Left ventricle myocardium inferior (tissue), 1 donor: Measurements from ENCODE around the gene TEX19. TPM values are rescaled to one million over a fixed set of nuclear protein-coding genes. Genes with fewer than 3 reads are reported as not detected.
A peak's percentile ranks its signal among the peaks of the same experiment; 100 is the strongest.
"Not testable (repeated sequence)": the region's sequence is repeated elsewhere in the genome, so short reads cannot be mapped to it uniquely, and the experiment has no call there.

Source experiments
- DNase-seq: peaks from one replicate; pipeline ENCODE4 v3.0.0-alpha.2; 2020
- H3K27ac ChIP-seq: fragments of 200-600 bp; replicated peaks from 2 replicates; pipeline ENCODE4 v1.8.0; 2021
- H3K27me3 ChIP-seq: fragments of 200-600 bp; 2 replicates; pipeline ENCODE4 v1.8.0; 2021; ENCODE audit warnings: low read depth
- H3K36me3 ChIP-seq: fragments of 200-600 bp; 2 replicates; pipeline ENCODE4 v1.8.0; 2021
- H3K4me1 ChIP-seq: fragments of 200-600 bp; 2 replicates; pipeline ENCODE4 v1.8.0; 2021
- H3K4me3 ChIP-seq: fragments of 200-600 bp; 2 replicates; pipeline ENCODE4 v1.8.0; 2021; ENCODE audit warnings: mild to moderate bottlenecking, moderate library complexity
- H3K9me3 ChIP-seq: fragments of 200-600 bp; replicated peaks from 2 replicates; pipeline ENCODE4 v1.8.0; 2021
- intact Hi-C: fragments of 100-400 bp; cut with micrococcal nuclease; formaldehyde crosslinking; loops from one replicate; pipeline ENCODE4 v1.11.0; 2022
- total RNA-seq: library from RNA; stranded (reverse); fragmentation: NEBNext Ultra II Directional; extraction: Animal tissue kit (Norgen Biotek cat#: 25700); gene quantifications from one replicate; pipeline ENCODE4 v1.2.1, GENCODE V29; 2021
- TF ChIP-seq, protein P1 (sequence below): fragments of 200-600 bp; IDR thresholded peaks from 2 replicates; pipeline ENCODE4 v1.8.0; 2021; ENCODE audit warnings: antibody characterized with exemption, mild to moderate bottlenecking, borderline replicate concordance
- donor health status: DM: no; HTN: yes; CAD: no; lungs with severe emphysema.

Gene TEX19
- total RNA-seq, 1 donor from 2014 or later: not detected

DNA sequence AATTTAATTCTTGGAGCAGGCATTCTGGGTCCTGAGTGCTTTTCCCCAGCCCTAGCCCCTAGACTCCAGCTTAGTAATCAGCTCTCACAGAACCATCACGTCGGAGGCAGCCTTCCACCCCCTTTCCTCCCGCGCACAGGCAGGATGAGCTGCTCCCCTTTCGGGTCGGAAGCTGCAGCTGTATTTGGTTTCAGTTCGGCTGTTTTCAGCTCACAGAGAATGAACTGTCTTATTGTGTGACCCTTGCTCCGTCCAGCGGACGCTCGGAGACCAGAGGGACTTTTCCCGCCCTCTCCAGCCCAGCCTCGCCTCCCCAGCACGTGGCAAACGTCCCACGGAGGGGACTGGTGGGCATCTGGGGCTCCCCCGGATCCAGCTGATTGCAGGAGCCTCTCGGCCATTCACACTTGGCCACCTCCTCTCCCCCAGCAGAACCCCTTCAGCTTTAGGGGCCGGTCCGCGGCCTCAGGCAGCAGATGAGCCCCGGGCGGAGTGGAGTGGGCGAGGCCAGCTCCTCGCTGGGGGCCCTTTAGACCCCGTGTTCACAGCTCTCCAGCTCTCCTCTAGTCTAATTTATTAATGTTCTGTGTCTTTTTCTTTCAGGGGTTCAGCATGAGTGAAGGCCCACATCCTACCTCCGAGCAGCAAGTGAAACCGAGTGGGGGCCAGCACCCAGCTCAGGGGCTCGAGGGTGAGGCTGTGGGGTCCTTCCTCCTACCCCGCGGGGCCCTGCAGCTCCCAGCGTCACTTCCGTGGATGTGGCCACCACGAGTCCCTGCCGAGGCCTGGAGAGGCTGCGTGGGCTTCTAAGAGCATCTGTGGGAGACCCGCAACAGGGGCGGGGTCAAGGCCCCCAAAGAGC, 11.7 kb downstream of the TEX19 start:
- H3K36me3 ChIP-seq: no peaks in the 10 kb centered on the region
- no peak overlapping the region for H3K27ac ChIP-seq
- DNase-seq: no peak
- H3K4me3 ChIP-seq: peak overlapping the region; percentile 62
- intact Hi-C loops: no loop called here
- no peaks in the 10 kb centered on the region for H3K9me3 ChIP-seq
- H3K4me1 ChIP-seq: peaks cover 34% of the 10 kb centered on the region
- TF ChIP-seq, protein P1, sequence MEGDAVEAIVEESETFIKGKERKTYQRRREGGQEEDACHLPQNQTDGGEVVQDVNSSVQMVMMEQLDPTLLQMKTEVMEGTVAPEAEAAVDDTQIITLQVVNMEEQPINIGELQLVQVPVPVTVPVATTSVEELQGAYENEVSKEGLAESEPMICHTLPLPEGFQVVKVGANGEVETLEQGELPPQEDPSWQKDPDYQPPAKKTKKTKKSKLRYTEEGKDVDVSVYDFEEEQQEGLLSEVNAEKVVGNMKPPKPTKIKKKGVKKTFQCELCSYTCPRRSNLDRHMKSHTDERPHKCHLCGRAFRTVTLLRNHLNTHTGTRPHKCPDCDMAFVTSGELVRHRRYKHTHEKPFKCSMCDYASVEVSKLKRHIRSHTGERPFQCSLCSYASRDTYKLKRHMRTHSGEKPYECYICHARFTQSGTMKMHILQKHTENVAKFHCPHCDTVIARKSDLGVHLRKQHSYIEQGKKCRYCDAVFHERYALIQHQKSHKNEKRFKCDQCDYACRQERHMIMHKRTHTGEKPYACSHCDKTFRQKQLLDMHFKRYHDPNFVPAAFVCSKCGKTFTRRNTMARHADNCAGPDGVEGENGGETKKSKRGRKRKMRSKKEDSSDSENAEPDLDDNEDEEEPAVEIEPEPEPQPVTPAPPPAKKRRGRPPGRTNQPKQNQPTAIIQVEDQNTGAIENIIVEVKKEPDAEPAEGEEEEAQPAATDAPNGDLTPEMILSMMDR: no peak
- H3K27me3 ChIP-seq: peaks cover 86% of the 10 kb centered on the region

- TF ChIP-seq, protein P1: no peak
- Histone ChIP-seq H3K36me3 (no peaks in the 10 kb centered on the region), H3K27ac (no peak within 1 kb of the TSS), H3K9me3 (no peaks in the 10 kb centered on the region), H3K4me3 (peak within 1 kb of the TSS; percentile 62), H3K4me1 (peaks cover 34% of the 10 kb centered on the region), H3K27me3 (peaks cover 91% of the 10 kb centered on the region)
- DNase-seq: no peak
- intact Hi-C loops: no loop called here
Observed at GRCh38 chr17:82371333-82372248, 12.5 kb downstream of the TEX19 start, which contains the start of gene UTS2R. Gene UTS2R (plus strand): TSS chr17:82371765. CDS start chr17:82374325, 2,560 bp downstream.

- intact Hi-C loops: no loop called here
- no peak for DNase-seq
- Histone ChIP-seq H3K27me3 (peaks cover 93% of the 10 kb centered on the region), H3K9me3 (no peaks in the 10 kb centered on the region), H3K27ac (no peak overlapping the region), H3K4me1 (peaks cover 34% of the 10 kb centered on the region), H3K4me3 (peak overlapping the region; percentile 62), H3K36me3 (no peaks in the 10 kb centered on the region)
- TF ChIP-seq, protein P1: no peak
Observed at GRCh38 chr17:82372249-82373071, 13.4 kb downstream of the TEX19 start.

GRCh38 chr17:82373072-82373452, 14.0 kb downstream of the TEX19 start:
- peak overlapping the region; percentile 62 for H3K4me3 ChIP-seq
- peaks cover 93% of the 10 kb centered on the region for H3K27me3 ChIP-seq
- H3K36me3 ChIP-seq, DNase-seq, intact Hi-C loops, H3K9me3 ChIP-seq, H3K27ac ChIP-seq: not testable (repeated sequence)
- peaks cover 34% of the 10 kb centered on the region for H3K4me1 ChIP-seq

DNA sequence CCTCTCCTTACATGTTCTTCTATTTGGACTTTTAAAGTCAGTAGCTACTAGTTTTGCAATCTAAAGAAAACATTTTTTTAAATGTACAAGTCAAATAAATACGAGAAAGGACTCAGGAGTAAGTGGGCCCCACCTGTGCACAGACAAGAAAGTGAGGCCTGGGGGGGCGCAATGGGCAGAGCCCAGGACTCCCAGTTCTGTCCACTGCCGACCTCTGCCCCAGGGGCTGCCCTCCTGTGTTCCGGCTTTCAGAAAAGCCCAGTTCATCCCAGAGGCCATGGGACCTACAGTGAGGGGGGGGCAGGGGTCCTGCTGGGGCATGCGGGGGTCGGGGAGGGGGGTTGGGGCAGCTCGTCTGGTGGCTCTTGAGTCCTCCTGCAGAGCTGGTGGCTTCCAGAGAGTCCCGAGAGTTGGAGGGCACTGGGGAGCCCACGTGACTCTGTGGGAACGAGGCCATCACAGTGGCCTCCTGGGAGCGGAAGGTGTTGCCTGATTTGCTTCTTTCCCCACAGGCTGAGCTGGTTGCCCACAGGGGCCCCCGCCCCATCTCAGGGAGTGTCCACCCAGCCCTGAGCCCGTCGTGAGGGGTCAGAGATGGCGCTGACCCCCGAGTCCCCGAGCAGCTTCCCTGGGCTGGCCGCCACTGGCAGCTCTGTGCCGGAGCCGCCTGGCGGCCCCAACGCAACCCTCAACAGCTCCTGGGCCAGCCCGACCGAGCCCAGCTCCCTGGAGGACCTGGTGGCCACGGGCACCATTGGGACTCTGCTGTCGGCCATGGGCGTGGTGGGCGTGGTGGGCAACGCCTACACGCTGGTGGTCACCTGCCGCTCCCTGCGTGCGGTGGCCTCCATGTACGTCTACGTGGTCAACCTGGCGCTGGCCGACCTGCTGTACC, 14.9 kb downstream of the TEX19 start:
- Histone ChIP-seq H3K27ac (no peak overlapping the region), H3K4me1 (peaks cover 34% of the 10 kb centered on the region), H3K36me3 (no peaks in the 10 kb centered on the region), H3K4me3 (no peak overlapping the region), H3K9me3 (no peaks in the 10 kb centered on the region), H3K27me3 (peaks cover 93% of the 10 kb centered on the region)
- DNase-seq: no peak
- intact Hi-C loops: no loop called here
- TF ChIP-seq, protein P1: no peak
